Neuronal stem cell (in vitro differentiated cells): ENCODE results near the gene SPOPL.
A peak's percentile ranks its signal among the peaks of the same experiment; 100 is the strongest.

Experiments
- DNase-seq: peaks from one replicate; pipeline ENCODE4 v3.0.0-alpha.2; 2013; ENCODE audit warnings: low spot score
- H2AFZ ChIP-seq: one replicate; pipeline ENCODE4 v1.6.1; 2013; ENCODE audit warnings: mild to moderate bottlenecking, low read length, inconsistent platforms
- H2AK5ac ChIP-seq: 2 replicates; pipeline ENCODE4 v1.6.1; 2013; ENCODE audit warnings: low read depth, mild to moderate bottlenecking, inconsistent platforms, low read length, moderate library complexity, mixed read lengths
- H2BK120ac ChIP-seq: 2 replicates; pipeline ENCODE4 v1.6.1; 2013; ENCODE audit warnings: low read depth, mild to moderate bottlenecking, inconsistent platforms, low read length, moderate library complexity, mixed read lengths
- H2BK12ac ChIP-seq: one replicate; pipeline ENCODE4 v1.6.1; 2013; ENCODE audit warnings: low read length, inconsistent platforms
- H2BK15ac ChIP-seq: 2 replicates; pipeline ENCODE4 v1.6.1; 2013; ENCODE audit warnings: mild to moderate bottlenecking, low read length, inconsistent platforms, mixed read lengths
- H2BK5ac ChIP-seq: one replicate; pipeline ENCODE4 v1.6.1; 2013; ENCODE audit warnings: inconsistent platforms, mild to moderate bottlenecking, low read length, moderate library complexity
- H3K14ac ChIP-seq: one replicate; pipeline ENCODE4 v1.6.1; 2013; ENCODE audit warnings: low read length, inconsistent platforms
- H3K18ac ChIP-seq: 2 replicates; pipeline ENCODE4 v1.6.1; 2013; ENCODE audit warnings: low read length, inconsistent platforms
- H3K23ac ChIP-seq: 2 replicates; pipeline ENCODE4 v1.6.1; 2013; ENCODE audit warnings: low read depth, mild to moderate bottlenecking, mixed read lengths, low read length, inconsistent platforms; ENCODE audit not compliant: poor library complexity
- H3K27ac ChIP-seq: replicated peaks from 3 replicates; pipeline ENCODE4 v1.5.1; 2013; ENCODE audit warnings: low read length, inconsistent platforms
- H3K27me3 ChIP-seq, 3 experiments: 2 replicates each; pipeline ENCODE4 v1.6.1; 2013; ENCODE audit warnings: low read length in 3 of 3, mild to moderate bottlenecking in 2 of 3, inconsistent platforms in 1 of 3, low read depth in 1 of 3, mixed read lengths in 1 of 3, moderate library complexity in 1 of 3; ENCODE audit not compliant: control insufficient read depth in 3 of 3, insufficient read depth in 3 of 3
- H3K36me3 ChIP-seq, 2 donors: replicated peaks in 1 of 2; 2 replicates each; pipeline ENCODE4 v1.6.1; 2013; ENCODE audit warnings: low read length in 2 of 2; ENCODE audit not compliant: control insufficient read depth in 2 of 2, insufficient read depth in 2 of 2
- H3K4ac ChIP-seq: 2 replicates; pipeline ENCODE4 v1.6.1; 2013; ENCODE audit warnings: inconsistent platforms, mild to moderate bottlenecking, low read length, moderate library complexity
- H3K4me1 ChIP-seq, 2 donors: 1 replicate in 1 of 2; 2 replicates in 1 of 2; pipeline ENCODE4 v1.6.1; 2013; ENCODE audit warnings: low read length in 2 of 2, low read depth in 1 of 2; ENCODE audit not compliant: control insufficient read depth in 2 of 2, insufficient read depth in 1 of 2
- H3K4me2 ChIP-seq: one replicate; pipeline ENCODE4 v1.6.1; 2013; ENCODE audit warnings: mild to moderate bottlenecking, low read length, inconsistent platforms; ENCODE audit not compliant: insufficient read depth, poor library complexity, severe bottlenecking
- H3K4me3 ChIP-seq, 2 donors: 2 replicates each; pipeline ENCODE4 v1.5.1; 2013; ENCODE audit warnings: low read length in 2 of 2, mild to moderate bottlenecking in 2 of 2, inconsistent platforms in 1 of 2, moderate library complexity in 1 of 2
- H3K79me1 ChIP-seq: one replicate; pipeline ENCODE4 v1.6.1; 2013; ENCODE audit warnings: low read depth, mild to moderate bottlenecking, inconsistent platforms, low read length, moderate library complexity
- H3K9ac ChIP-seq: one replicate; pipeline ENCODE4 v1.6.1; 2013; ENCODE audit warnings: mild to moderate bottlenecking, low read depth, low read length, inconsistent platforms; ENCODE audit not compliant: poor library complexity
- H3K9me3 ChIP-seq, 2 donors: replicated peaks in 1 of 2; 2 replicates each; pipeline versions ENCODE3 to v1.6.1; 2013; ENCODE audit warnings: low read length in 2 of 2, mild to moderate bottlenecking in 2 of 2, inconsistent platforms in 1 of 2, low read depth in 1 of 2, mixed read lengths in 1 of 2, moderate library complexity in 1 of 2; ENCODE audit not compliant: control insufficient read depth in 2 of 2, insufficient read depth in 1 of 2
- H4K8ac ChIP-seq: one replicate; pipeline ENCODE4 v1.6.1; 2013; ENCODE audit warnings: low read depth, mild to moderate bottlenecking, inconsistent platforms, low read length, moderate library complexity
- H4K91ac ChIP-seq: one replicate; pipeline ENCODE4 v1.6.1; 2013; ENCODE audit warnings: low read length, low read depth, mild to moderate bottlenecking, inconsistent platforms; ENCODE audit not compliant: poor library complexity
- WGBS, 2 donors: extraction: QIAGEN DNeasy Blood & Tissue Kit; methylation state at CpG; one replicate each; pipeline ENCODE4 v1.1.7; 2013; ENCODE audit warnings: missing lambda C conversion rate in 2 of 2, mixed read lengths in 1 of 2; ENCODE audit not compliant: insufficient read length in 2 of 2, insufficient replicate concordance in 1 of 2; ENCODE audit errors: extremely low coverage in 2 of 2; 5-methylcytosine and 5-hydroxymethylcytosine counted together

SPOPL gene

GRCh38 chr2:138601458-138602165 lies 100.0 kb downstream of the SPOPL start:
- H3K9me3 ChIP-seq, result no peaks in the 10 kb centered on the region
- WGBS, 2 donors, result no CpG with 5 or more reads among the region's 2 CpGs
- H3K18ac ChIP-seq, result no peak overlapping the region
- no peak overlapping the region for H4K91ac ChIP-seq
- H3K23ac ChIP-seq, result no peak overlapping the region
- no peak overlapping the region for H3K4ac ChIP-seq
- no peak overlapping the region for H3K4me2 ChIP-seq
- no peaks in the 10 kb centered on the region for H3K27me3 ChIP-seq
- no peaks in the 10 kb centered on the region for H3K4me1 ChIP-seq
- H3K79me1 ChIP-seq, result no peaks in the 10 kb centered on the region
- H2BK5ac ChIP-seq, result no peak overlapping the region
- no peak overlapping the region for H2AFZ ChIP-seq
- H3K4me3 ChIP-seq, result no peak overlapping the region
- no peak overlapping the region for H3K9ac ChIP-seq
- H2AK5ac ChIP-seq, result no peak overlapping the region
- H2BK120ac ChIP-seq, result no peak overlapping the region
- H2BK15ac ChIP-seq, result no peak overlapping the region
- H2BK12ac ChIP-seq, result no peak overlapping the region
- no peak overlapping the region for H4K8ac ChIP-seq
- no peaks in the 10 kb centered on the region for H3K36me3 ChIP-seq
- no peak overlapping the region for H3K14ac ChIP-seq
- H3K27ac ChIP-seq, result no peak overlapping the region
- no peak for DNase-seq

GRCh38 chr2:138602166-138602460 lies 100.5 kb downstream of the SPOPL start:
- no CpG with 5 or more reads among the region's 1 CpG for WGBS, 2 donors
- no peak overlapping the region for H2BK120ac ChIP-seq
- DNase-seq, result no peak
- H3K9ac ChIP-seq, result no peak overlapping the region
- no peak overlapping the region for H2BK15ac ChIP-seq
- no peaks in the 10 kb centered on the region for H3K27me3 ChIP-seq
- no peak overlapping the region for H3K4me2 ChIP-seq
- no peak overlapping the region for H2BK5ac ChIP-seq
- no peaks in the 10 kb centered on the region for H3K4me1 ChIP-seq
- H3K79me1 ChIP-seq, result no peaks in the 10 kb centered on the region
- no peak overlapping the region for H3K4ac ChIP-seq
- no peak overlapping the region for H4K8ac ChIP-seq
- H3K27ac ChIP-seq, result no peak overlapping the region
- no peak overlapping the region for H3K18ac ChIP-seq
- no peak overlapping the region for H3K4me3 ChIP-seq
- no peaks in the 10 kb centered on the region for H3K36me3 ChIP-seq
- H2AFZ ChIP-seq, result no peak overlapping the region
- H2BK12ac ChIP-seq, result no peak overlapping the region
- H4K91ac ChIP-seq, result no peak overlapping the region
- no peak overlapping the region for H3K23ac ChIP-seq
- H3K9me3 ChIP-seq, result no peaks in the 10 kb centered on the region
- H2AK5ac ChIP-seq, result no peak overlapping the region
- H3K14ac ChIP-seq, result no peak overlapping the region

GRCh38 chr2:138607746-138608145 lies 106.2 kb downstream of the SPOPL start:
- Histone ChIP-seq H2BK120ac (no peak overlapping the region), H2BK5ac (no peak overlapping the region), H3K27ac (no peak overlapping the region), H2BK15ac (no peak overlapping the region), H3K4ac (no peak overlapping the region), H3K27me3 (peaks cover 0 to 1% (median 0%) of the 10 kb centered on the region in 3 experiments), H3K9me3 (no peaks in the 10 kb centered on the region), H2BK12ac (no peak overlapping the region), H3K36me3 (no peaks in the 10 kb centered on the region), H2AFZ (no peak overlapping the region), H3K4me3 (no peak overlapping the region), H3K79me1 (no peaks in the 10 kb centered on the region), H3K4me2 (no peak overlapping the region), H2AK5ac (no peak overlapping the region), H4K91ac (no peak overlapping the region), H3K9ac (no peak overlapping the region), H3K23ac (no peak overlapping the region), H3K4me1 (no peaks in the 10 kb centered on the region), H4K8ac (no peak overlapping the region), H3K14ac (no peak overlapping the region), H3K18ac (no peak overlapping the region)
- no CpG with 5 or more reads among the region's 2 CpGs for WGBS, 2 donors
- DNase-seq, result no peak

GRCh38 chr2:138609446-138609845 lies 107.9 kb downstream of the SPOPL start:
- DNase-seq, result no peak
- H3K4me3 ChIP-seq, result peak overlapping the region in 1 of 2 donors; percentile 55
- no peaks in the 10 kb centered on the region for H3K4me1 ChIP-seq
- H3K23ac ChIP-seq, result no peak overlapping the region
- no peak overlapping the region for H3K9ac ChIP-seq
- H3K18ac ChIP-seq, result no peak overlapping the region
- no peak overlapping the region for H3K4me2 ChIP-seq
- no peak overlapping the region for H3K27ac ChIP-seq
- no peak overlapping the region for H2BK5ac ChIP-seq
- H3K14ac ChIP-seq, result no peak overlapping the region
- no peak overlapping the region for H2AFZ ChIP-seq
- H2BK15ac ChIP-seq, result no peak overlapping the region
- H2AK5ac ChIP-seq, result no peak overlapping the region
- H3K4ac ChIP-seq, result no peak overlapping the region
- WGBS, 2 donors, result no CpG with 5 or more reads among the region's 4 CpGs
- no peaks in the 10 kb centered on the region for H3K9me3 ChIP-seq
- peaks cover 0 to 4% (median 0%) of the 10 kb centered on the region in 3 experiments for H3K27me3 ChIP-seq
- H3K79me1 ChIP-seq, result no peaks in the 10 kb centered on the region
- H2BK12ac ChIP-seq, result no peak overlapping the region
- H4K91ac ChIP-seq, result no peak overlapping the region
- H4K8ac ChIP-seq, result no peak overlapping the region
- no peak overlapping the region for H2BK120ac ChIP-seq
- no peaks in the 10 kb centered on the region for H3K36me3 ChIP-seq
